Thyroid gland (tissue), 4 donors: Measurements from ENCODE around the gene RNASEH2A. TPM values are rescaled to one million over a fixed set of nuclear protein-coding genes. Genes with fewer than 3 reads are reported as not detected.

Source experiments
- DNase-seq, 2 donors: peaks; one replicate each; pipeline ENCODE4 v3.0.0-alpha.2; 2019
- H3K27ac ChIP-seq, 3 donors: fragments of 200-600 bp; sonication (generic); 1 replicate in 2 of 3; 2 replicates in 1 of 3; pipeline ENCODE4 v1.5.1; 2016 to 2019; ENCODE audit warnings: mild to moderate bottlenecking in 1 of 3, moderate library complexity in 1 of 3
- H3K27me3 ChIP-seq: fragments of 200-600 bp; sonication (generic); one replicate; pipeline ENCODE4 v1.5.1; 2019
- H3K36me3 ChIP-seq, 2 donors: fragments of 200-600 bp; sonication (generic); one replicate each; pipeline ENCODE4 v1.5.1; 2016 to 2019
- H3K4me1 ChIP-seq, 2 donors: fragments of 200-600 bp; sonication (generic); one replicate each; pipeline ENCODE4 v1.5.1; 2017 to 2019
- H3K4me3 ChIP-seq, 3 donors: fragments of 200-600 bp; sonication (generic); replicated peaks in 1 of 3; 1 replicate in 2 of 3; 2 replicates in 1 of 3; pipeline ENCODE4 v1.5.1; 2016; ENCODE audit warnings: mild to moderate bottlenecking in 1 of 3
- H3K9me3 ChIP-seq: fragments of 200-600 bp; sonication (generic); one replicate; pipeline ENCODE4 v1.5.1; 2017
- POLR2A ChIP-seq, 2 donors: fragments of 450-650 bp; IDR thresholded peaks; one replicate each; pipeline ENCODE4 v1.6.1; 2017; ENCODE audit warnings: antibody characterized with exemption in 2 of 2, mild to moderate bottlenecking in 2 of 2, moderate library complexity in 1 of 2
- WGBS, 2 donors: methylation state at CpG; one replicate each; pipeline ENCODE4 v1.1.5; 2017; 5-methylcytosine and 5-hydroxymethylcytosine counted together
- intact Hi-C: fragments of 100-400 bp; cut with DNase I; formaldehyde crosslinking; loops from one replicate; pipeline ENCODE4 v1.15.1; 2023
- total RNA-seq, 4 donors: library from RNA; depleted of rRNA; stranded (reverse); fragments of >200 nt; gene quantifications; one replicate each; pipeline ENCODE4 v1.2.3, GENCODE V29; 2016
- TF ChIP-seq, protein P1 (sequence below), 6 experiments: fragments of 200-600 bp in 3 of 6; fragments of 450-650 bp in 3 of 6; sonication (generic) in 3 of 6; IDR thresholded peaks; one replicate each; pipeline ENCODE4 v1.5.1; 2016 to 2019; ENCODE audit warnings: antibody characterized with exemption in 6 of 6, mild to moderate bottlenecking in 2 of 6, inconsistent platforms in 1 of 6, moderate library complexity in 1 of 6

RNASEH2A gene
- total RNA-seq, 4 donors from 2014 or later, result 1.5 to 11.8 (median 5.4) TPM

DNA sequence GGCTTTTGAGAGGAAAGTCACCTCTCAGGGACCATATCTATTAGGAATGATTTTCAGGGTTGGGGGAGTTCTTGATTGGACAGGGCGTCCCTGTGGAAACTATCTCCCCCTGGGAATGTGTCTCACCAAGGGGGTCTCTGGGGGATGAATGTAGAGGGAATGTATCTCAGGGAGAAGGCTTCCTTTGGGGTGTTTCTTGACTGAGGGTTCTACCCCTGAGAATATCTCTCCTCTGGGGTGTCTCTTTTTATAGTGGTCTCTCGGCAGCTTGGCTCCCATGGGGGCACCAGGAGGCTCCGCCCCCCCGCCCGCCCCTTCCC lies 27.0 kb downstream of the RNASEH2A start:
- WGBS, 2 donors, result 0% methylated on average over 3 to 4 of the region's 5 CpGs
- peaks cover 48% of the 10 kb centered on the region for H3K27me3 ChIP-seq
- H3K36me3 ChIP-seq, result no peaks in the 10 kb centered on the region
- no peak overlapping the region for H3K4me3 ChIP-seq
- no peak for DNase-seq
- no peak overlapping the region for H3K27ac ChIP-seq
- peaks cover 4 to 20% of the 10 kb centered on the region in 2 donors for H3K4me1 ChIP-seq
- intact Hi-C loops, result no loop called here
- H3K9me3 ChIP-seq, result no peaks in the 10 kb centered on the region
- TF ChIP-seq, protein P1, sequence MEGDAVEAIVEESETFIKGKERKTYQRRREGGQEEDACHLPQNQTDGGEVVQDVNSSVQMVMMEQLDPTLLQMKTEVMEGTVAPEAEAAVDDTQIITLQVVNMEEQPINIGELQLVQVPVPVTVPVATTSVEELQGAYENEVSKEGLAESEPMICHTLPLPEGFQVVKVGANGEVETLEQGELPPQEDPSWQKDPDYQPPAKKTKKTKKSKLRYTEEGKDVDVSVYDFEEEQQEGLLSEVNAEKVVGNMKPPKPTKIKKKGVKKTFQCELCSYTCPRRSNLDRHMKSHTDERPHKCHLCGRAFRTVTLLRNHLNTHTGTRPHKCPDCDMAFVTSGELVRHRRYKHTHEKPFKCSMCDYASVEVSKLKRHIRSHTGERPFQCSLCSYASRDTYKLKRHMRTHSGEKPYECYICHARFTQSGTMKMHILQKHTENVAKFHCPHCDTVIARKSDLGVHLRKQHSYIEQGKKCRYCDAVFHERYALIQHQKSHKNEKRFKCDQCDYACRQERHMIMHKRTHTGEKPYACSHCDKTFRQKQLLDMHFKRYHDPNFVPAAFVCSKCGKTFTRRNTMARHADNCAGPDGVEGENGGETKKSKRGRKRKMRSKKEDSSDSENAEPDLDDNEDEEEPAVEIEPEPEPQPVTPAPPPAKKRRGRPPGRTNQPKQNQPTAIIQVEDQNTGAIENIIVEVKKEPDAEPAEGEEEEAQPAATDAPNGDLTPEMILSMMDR (IDR thresholded peaks at IDR 0.05), result no peak
- TF ChIP-seq POLR2A (IDR thresholded peaks at IDR 0.05), result no peak

DNA sequence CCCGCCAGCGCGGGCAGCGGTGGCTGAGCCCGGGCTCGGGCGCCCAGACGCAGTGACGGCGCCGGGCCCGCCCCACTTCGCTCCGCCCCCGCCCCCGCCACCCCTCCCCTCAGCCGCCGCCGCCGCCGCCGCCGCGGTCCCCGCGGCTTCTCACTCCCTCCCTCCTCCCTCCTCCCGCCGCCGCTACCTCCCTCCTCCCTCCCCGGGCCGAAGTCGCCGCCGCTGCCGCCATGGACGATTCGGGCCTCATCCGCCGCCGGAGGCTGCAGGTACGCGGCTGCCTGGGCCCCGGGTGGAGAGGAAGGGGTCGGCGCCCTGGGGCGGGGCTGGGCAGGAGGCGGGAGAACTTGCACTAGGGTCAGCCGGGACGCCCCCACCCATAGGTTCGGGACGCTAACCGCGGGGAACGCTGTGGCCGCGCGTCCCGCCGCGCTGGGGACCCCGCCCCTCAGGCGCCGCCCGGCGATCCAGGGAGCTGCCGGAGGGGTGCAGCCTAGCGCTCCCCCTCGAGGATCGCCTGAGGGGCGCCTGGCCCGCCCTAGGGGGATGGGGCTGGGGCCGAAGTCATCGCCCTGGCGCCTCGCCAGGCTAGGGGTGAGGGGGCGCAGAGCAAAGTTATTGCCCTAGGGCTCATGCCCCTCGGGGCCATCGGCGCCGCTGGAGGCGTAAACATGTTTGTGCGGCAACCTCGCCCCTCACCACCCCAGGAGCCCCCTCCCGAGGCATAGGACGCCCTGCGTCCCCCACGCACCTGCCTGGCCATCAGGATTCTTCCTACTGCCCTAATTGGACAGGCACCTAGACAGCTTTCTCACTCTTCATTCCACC lies 27.6 kb downstream of the RNASEH2A start:
- Histone ChIP-seq H3K27me3 (peaks cover 53% of the 10 kb centered on the region), H3K4me1 (peaks cover 7 to 26% of the 10 kb centered on the region in 2 donors), H3K9me3 (no peaks in the 10 kb centered on the region), H3K36me3 (no peaks in the 10 kb centered on the region), H3K4me3 (peak overlapping the region in 1 of 3 donors; percentile 24), H3K27ac (no peak overlapping the region)
- 0% methylated on average over 4 to 5 of the region's 87 CpGs for WGBS, 2 donors
- DNase-seq, result peak; percentile 12 to 13
- intact Hi-C loops, result no loop called here
- TF ChIP-seq, protein P1 (IDR thresholded peaks at IDR 0.05), result no peak
- TF ChIP-seq POLR2A (IDR thresholded peaks at IDR 0.05), result no peak

DNA sequence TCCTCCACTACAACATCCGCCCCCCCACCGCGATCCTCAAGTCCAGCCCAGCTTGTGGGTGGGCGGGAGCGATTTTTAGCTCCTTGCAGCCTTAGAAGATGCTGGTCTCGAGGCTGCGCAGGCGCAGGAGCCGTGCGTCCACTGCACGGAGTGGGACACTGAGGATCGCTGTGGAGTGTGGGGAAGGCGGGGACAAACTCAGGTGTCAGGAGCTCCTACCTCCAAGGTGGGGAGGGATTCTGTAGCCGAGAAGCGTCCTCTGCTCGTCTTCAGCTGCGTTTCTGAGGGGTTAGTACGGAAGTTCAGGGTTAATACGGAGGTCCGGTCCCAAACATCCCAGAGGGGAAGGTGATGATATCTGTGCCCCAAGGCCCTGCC lies 28.2 kb downstream of the RNASEH2A start, which contains the start of gene RTBDN:
RTBDN (minus strand) TSS at position 14 of the 378 bp plus-strand sequence. CDS start 4,600 bp downstream, outside the sequence.
- peaks cover 54% of the 10 kb centered on the region for H3K27me3 ChIP-seq
- H3K9me3 ChIP-seq, result no peaks in the 10 kb centered on the region
- H3K4me3 ChIP-seq, result peak within 1 kb of the TSS in 1 of 3 donors; percentile 24
- no peaks in the 10 kb centered on the region for H3K36me3 ChIP-seq
- H3K27ac ChIP-seq, result no peak within 1 kb of the TSS
- no peak for DNase-seq
- WGBS, 2 donors, result 9 to 10% methylated on average over 19 to 20 of the region's 20 CpGs
- intact Hi-C loops, result no loop called here
- TF ChIP-seq, protein P1 (IDR thresholded peaks at IDR 0.05), result no peak
- TF ChIP-seq POLR2A (IDR thresholded peaks at IDR 0.05), result no peak
- peaks cover 7 to 26% of the 10 kb centered on the region in 2 donors for H3K4me1 ChIP-seq

DNA sequence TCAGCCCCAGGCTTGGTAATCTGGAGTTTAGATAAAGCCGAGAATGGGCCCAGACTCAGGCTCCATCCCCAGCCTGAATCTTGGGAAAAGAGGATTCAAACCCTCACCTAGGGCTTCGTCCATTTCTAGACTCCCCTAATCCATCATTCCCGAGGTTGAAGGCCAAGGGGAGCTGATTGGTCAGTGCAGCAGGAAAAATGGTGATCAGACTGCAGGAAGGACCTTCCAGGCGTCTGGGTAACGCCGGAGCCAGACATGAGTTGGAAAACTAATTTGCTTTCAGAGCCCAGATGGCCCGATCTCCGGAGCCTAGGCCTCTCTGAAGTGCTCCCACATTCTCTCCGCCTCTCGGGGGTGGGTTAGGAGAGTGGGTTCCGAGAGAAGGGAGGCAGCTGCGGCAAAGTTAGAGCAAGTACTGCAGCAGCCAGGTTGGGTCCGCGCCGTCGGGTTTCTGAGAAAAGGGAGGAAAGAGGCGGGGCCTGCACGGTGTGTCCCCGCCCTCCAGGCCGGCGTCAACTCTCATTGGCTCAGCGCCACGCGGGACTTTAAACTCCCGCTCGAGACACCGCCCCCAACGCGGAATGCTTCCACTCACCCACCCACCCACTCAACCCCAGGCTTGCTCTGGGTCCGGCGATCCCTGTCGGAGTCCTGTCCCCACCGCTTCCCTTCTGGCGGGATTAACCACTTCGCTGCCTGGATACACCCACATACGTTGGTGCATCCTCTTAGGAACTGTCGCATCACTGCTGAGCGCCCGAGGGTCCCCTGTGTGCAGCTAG lies 28.8 kb downstream of the RNASEH2A start:
- H3K4me1 ChIP-seq, result peaks cover 7 to 26% of the 10 kb centered on the region in 2 donors
- H3K9me3 ChIP-seq, result no peaks in the 10 kb centered on the region
- DNase-seq, result peak in 1 of 2 donors; percentile 20
- H3K27ac ChIP-seq, result no peak overlapping the region
- TF ChIP-seq, protein P1 (IDR thresholded peaks at IDR 0.05), result no peak
- no peak for TF ChIP-seq POLR2A (IDR thresholded peaks at IDR 0.05)
- 5 to 6% methylated on average over 26 to 36 of the region's 39 CpGs for WGBS, 2 donors
- peaks cover 54% of the 10 kb centered on the region for H3K27me3 ChIP-seq
- H3K4me3 ChIP-seq, result no peak overlapping the region
- intact Hi-C loops, result loop anchor here (5.0 kb wide), 1 partner anchor 63 kb away; no protein-coding TSS in a partner anchor
- H3K36me3 ChIP-seq, result no peaks in the 10 kb centered on the region
